K562 (cell line): ENCODE results near the gene CLIP2. TPM values are rescaled to one million over a fixed set of nuclear protein-coding genes. Genes with fewer than 3 reads are reported as not detected.

Experiments used
- HDAC1 ChIP-seq, 2 experiments: fragments of 450-650 bp; IDR thresholded peaks; 2 replicates each; pipeline ENCODE4 v1.6.1; 2016 to 2017; ENCODE audit warnings: inconsistent platforms in 1 of 2, mild to moderate bottlenecking in 1 of 2, moderate library complexity in 1 of 2
- PTTG1 ChIP-seq: fragments of 450-650 bp; IDR thresholded peaks from 2 replicates; pipeline ENCODE4 v1.6.1; 2016; ENCODE audit warnings: low read depth, mild to moderate bottlenecking, missing genetic modification characterization, missing compliant biosample characterization
- TRIM28 ChIP-seq: fragments of 450-650 bp; IDR thresholded peaks from 2 replicates; pipeline ENCODE4 v1.6.1; 2017
- TSC22D4 ChIP-seq: fragments of 450-650 bp; IDR thresholded peaks from 2 replicates; pipeline ENCODE4 v1.6.1; 2016; ENCODE audit warnings: missing genetic modification characterization, missing biosample characterization, control low read depth
- ZNF347 ChIP-seq: fragments of 450-650 bp; formaldehyde crosslinking; IDR thresholded peaks from 2 replicates; pipeline ENCODE4 v1.4.0; 2020; ENCODE audit warnings: low read depth, mild to moderate bottlenecking, moderate library complexity
- polyA plus RNA-seq, 8 experiments: library from polyadenylated mRNA; depleted of rRNA in 4 of 8; stranded (reverse) in 5 of 8; unstranded in 3 of 8; fragments of >200 nt; fragmentation: Nextera tagmentation in 2 of 8; fragmentation: Illumina TruSeq in 1 of 8; extraction: Ambion mirVana in 2 of 8; extraction: Trizol in 1 of 8; gene quantifications; 2 replicates each; pipeline versions ENCODE4 v1.2.1 to v1.2.3, GENCODE V29; 2011 to 2014; ENCODE audit warnings: inconsistent platforms in 1 of 8, missing spikeins in 1 of 8
- total RNA-seq, 7 experiments: library from RNA; depleted of rRNA in 6 of 7; stranded (reverse); fragments of >200 nt in 6 of 7; fragmentation: Illumina TruSeq in 2 of 7; extraction: Trizol in 2 of 7; gene quantifications; 2 replicates each; pipeline versions ENCODE4 v1.2.1 to v1.2.3, GENCODE V29; 2011 to 2021; ENCODE audit warnings: low replicate concordance in 1 of 7
- TF ChIP-seq, protein P1 (sequence below): fragments of 250-450 bp; sonication (Bioruptor Pico); IDR thresholded peaks from 2 replicates; pipeline ENCODE4 v1.8.0; 2021; ENCODE audit warnings: moderate library complexity, mild to moderate bottlenecking, inconsistent platforms
- TF ChIP-seq, protein P2 (sequence below): fragments of 200-800 bp; sonication (Bioruptor generic); IDR thresholded peaks from 2 replicates; pipeline ENCODE4 v1.6.1; 2016; ENCODE audit warnings: missing genetic modification characterization, missing compliant biosample characterization

Gene CLIP2
- total and polyA plus RNA-seq, 9 of the 15 experiments (the other 6 are each of a cell fraction or from before 2014, with no cell fraction given) = 0.07 to 5.4 (median 2.1) TPM

DNA sequence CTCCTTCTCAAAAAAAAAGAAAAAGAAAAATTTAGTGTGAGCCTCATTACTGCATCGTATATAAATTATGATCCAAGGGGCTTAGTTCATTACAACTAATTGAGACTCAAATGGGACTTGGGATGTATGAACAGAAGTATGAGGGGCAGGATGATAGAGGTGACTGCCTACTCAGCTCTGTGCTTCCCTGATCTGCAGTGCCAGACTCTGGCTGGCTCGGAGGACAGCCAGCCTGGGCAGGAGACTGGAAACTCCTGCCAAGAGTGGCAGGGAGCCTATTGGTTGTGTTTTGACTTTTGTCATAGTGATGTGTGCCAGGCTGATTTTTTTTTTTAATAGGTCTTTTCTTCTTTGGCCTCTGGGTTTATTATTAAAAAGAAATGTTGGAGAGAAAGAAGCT, 90.7 kb downstream of the CLIP2 start (continued):
- no peak for TF ChIP-seq HDAC1 (IDR thresholded peaks at IDR 0.05)
- no peak for TF ChIP-seq TRIM28
- TF ChIP-seq PTTG1 (tag) = no peak
- TF ChIP-seq, protein P1, sequence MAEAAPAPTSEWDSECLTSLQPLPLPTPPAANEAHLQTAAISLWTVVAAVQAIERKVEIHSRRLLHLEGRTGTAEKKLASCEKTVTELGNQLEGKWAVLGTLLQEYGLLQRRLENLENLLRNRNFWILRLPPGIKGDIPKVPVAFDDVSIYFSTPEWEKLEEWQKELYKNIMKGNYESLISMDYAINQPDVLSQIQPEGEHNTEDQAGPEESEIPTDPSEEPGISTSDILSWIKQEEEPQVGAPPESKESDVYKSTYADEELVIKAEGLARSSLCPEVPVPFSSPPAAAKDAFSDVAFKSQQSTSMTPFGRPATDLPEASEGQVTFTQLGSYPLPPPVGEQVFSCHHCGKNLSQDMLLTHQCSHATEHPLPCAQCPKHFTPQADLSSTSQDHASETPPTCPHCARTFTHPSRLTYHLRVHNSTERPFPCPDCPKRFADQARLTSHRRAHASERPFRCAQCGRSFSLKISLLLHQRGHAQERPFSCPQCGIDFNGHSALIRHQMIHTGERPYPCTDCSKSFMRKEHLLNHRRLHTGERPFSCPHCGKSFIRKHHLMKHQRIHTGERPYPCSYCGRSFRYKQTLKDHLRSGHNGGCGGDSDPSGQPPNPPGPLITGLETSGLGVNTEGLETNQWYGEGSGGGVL (CRISPR knock-in tag) = no peak
- TF ChIP-seq TSC22D4 = no peak
- TF ChIP-seq, protein P2, sequence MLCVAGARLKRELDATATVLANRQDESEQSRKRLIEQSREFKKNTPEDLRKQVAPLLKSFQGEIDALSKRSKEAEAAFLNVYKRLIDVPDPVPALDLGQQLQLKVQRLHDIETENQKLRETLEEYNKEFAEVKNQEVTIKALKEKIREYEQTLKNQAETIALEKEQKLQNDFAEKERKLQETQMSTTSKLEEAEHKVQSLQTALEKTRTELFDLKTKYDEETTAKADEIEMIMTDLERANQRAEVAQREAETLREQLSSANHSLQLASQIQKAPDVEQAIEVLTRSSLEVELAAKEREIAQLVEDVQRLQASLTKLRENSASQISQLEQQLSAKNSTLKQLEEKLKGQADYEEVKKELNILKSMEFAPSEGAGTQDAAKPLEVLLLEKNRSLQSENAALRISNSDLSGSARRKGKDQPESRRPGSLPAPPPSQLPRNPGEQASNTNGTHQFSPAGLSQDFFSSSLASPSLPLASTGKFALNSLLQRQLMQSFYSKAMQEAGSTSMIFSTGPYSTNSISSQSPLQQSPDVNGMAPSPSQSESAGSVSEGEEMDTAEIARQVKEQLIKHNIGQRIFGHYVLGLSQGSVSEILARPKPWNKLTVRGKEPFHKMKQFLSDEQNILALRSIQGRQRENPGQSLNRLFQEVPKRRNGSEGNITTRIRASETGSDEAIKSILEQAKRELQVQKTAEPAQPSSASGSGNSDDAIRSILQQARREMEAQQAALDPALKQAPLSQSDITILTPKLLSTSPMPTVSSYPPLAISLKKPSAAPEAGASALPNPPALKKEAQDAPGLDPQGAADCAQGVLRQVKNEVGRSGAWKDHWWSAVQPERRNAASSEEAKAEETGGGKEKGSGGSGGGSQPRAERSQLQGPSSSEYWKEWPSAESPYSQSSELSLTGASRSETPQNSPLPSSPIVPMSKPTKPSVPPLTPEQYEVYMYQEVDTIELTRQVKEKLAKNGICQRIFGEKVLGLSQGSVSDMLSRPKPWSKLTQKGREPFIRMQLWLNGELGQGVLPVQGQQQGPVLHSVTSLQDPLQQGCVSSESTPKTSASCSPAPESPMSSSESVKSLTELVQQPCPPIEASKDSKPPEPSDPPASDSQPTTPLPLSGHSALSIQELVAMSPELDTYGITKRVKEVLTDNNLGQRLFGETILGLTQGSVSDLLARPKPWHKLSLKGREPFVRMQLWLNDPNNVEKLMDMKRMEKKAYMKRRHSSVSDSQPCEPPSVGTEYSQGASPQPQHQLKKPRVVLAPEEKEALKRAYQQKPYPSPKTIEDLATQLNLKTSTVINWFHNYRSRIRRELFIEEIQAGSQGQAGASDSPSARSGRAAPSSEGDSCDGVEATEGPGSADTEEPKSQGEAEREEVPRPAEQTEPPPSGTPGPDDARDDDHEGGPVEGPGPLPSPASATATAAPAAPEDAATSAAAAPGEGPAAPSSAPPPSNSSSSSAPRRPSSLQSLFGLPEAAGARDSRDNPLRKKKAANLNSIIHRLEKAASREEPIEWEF (CRISPR knock-in tag) = no peak
- no peak for TF ChIP-seq ZNF347 (CRISPR knock-in tag)
